ENCODE results near the gene COMMD3. TPM values are rescaled to one million over a fixed set of nuclear protein-coding genes. Genes with fewer than 3 reads are reported as not detected.

The COMMD3 gene
- total and polyA plus RNA-seq, 12 donors = 7.5 to 82.4 (median 45.0) TPM

DNA sequence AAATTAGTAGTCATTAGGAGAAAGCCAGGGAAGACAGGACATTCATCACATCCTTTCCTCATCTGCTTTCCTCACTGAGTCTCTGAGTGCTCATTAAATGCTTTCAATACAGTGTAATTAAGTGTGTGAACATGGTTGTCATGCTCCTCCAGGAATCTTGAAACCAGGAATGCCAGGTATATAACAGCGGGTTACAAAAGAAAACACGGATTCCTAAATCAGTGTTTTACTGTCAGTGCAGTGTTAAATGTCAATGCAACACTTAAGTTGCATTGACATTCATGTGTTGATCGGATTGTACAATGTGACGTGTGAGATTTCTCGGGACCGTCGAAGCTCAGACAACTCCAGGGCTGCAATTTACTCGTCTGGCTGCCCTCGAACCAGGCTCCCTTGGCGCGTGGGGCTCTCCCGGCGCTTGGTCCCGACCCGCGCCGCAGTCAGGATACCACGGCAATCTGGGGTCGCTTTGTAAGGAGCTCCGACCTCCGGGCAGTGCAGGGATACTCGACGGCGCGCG, 28.7 kb downstream of the COMMD3 start:
- no peak for DNase-seq
- intact Hi-C loops (cut with DNase I) = no loop called here
- Histone ChIP-seq H3K9me3 (replicated peaks in 1 of 3) (no peaks in the 10 kb centered on the region), H3K4me1 (replicated peaks in 1 of 2) (peaks cover 2 to 8% of the 10 kb centered on the region in 2 donors), H3K27ac (no peak overlapping the region), H3K36me3 (replicated peaks in 1 of 2) (no peaks in the 10 kb centered on the region), H3K27me3 (peaks cover 77% of the 10 kb centered on the region), H3K4me3 (peak overlapping the region in 1 of 4 donors; percentile 7)
- 10 to 32% (median 18%) methylated on average over 3 to 26 of the region's 26 CpGs for WGBS, 4 donors
- no peak for TF ChIP-seq POLR2A (IDR thresholded peaks at IDR 0.05)
- TF ChIP-seq, protein P1, sequence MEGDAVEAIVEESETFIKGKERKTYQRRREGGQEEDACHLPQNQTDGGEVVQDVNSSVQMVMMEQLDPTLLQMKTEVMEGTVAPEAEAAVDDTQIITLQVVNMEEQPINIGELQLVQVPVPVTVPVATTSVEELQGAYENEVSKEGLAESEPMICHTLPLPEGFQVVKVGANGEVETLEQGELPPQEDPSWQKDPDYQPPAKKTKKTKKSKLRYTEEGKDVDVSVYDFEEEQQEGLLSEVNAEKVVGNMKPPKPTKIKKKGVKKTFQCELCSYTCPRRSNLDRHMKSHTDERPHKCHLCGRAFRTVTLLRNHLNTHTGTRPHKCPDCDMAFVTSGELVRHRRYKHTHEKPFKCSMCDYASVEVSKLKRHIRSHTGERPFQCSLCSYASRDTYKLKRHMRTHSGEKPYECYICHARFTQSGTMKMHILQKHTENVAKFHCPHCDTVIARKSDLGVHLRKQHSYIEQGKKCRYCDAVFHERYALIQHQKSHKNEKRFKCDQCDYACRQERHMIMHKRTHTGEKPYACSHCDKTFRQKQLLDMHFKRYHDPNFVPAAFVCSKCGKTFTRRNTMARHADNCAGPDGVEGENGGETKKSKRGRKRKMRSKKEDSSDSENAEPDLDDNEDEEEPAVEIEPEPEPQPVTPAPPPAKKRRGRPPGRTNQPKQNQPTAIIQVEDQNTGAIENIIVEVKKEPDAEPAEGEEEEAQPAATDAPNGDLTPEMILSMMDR (IDR thresholded peaks at IDR 0.05) = no peak

DNA sequence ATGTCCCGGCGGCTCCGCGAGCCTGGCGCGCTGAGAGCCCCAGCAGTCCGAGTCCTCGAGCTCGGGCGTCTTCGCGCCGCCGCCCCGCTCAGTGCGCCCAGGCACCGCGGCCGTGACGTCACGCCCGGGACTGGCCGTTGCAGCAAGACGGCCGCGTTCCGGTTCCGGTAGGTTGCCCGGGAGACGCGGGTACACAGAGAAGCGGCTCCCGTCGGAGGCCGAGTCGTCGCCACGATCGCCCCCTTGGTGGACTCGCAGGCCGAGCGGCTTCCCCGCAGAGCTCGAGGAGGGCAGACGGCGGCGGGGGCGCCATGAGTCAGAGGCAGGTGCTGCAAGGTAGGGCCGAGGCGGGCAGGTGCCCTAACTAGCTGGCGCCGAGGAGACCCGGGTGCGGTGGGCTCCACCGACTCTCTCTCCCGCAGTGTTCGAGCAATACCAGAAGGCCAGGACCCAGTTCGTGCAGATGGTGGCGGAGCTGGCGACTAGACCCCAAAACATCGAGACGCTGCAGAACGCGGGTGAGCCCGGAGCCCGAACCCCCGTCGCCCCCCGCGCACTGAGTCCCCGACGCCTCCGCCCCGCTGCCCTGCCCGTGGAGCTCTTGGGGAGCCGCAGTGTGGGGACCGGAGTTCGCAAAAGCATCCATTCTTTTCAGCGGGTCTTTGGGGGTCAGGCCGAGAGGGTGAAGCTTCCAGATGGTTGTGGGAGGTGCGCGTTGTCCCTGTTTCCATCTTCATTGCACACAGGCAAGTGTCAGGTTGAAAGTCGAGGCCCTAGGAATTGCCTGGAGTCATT, 29.3 kb downstream of the COMMD3 start, which contains the start of gene SPAG6:
TSS of gene SPAG6 (plus strand) at position 196 of the 795 bp plus-strand sequence. CDS start at position 312, 116 bp downstream.
- peaks cover 77% of the 10 kb centered on the region for H3K27me3 ChIP-seq

DNA sequence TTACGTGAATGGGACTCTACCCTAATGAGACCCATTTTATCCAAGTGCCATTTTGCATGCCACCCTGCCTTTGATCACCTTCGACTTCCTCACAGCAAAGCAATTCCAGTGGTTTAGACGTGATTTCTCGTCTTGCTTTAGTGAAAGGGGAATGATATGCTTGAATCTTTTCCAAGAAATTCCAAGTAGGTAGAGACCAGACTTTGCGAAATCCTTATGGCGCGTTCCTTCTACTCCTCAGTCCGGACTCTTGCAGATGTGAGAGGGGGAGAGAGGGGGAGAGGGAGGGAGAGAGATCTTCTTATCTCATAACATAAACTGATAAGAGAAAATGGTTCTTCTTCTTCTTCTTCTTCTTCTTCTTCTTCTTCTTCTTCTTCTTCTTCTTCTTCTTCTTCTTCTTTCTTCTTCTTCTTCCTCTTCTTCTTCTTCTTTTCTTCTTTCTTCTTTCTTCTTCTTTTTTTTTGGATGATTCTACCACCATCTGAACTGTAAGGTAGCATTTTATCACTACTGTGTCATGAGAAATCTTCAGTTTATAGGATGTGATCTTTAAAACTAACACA, 30.0 kb downstream of the COMMD3 start:
- intact Hi-C loops (cut with DNase I) = no loop called here
- Histone ChIP-seq H3K27me3 (peaks cover 77% of the 10 kb centered on the region), H3K4me3 (no peak overlapping the region), H3K9me3 (replicated peaks in 1 of 3) (no peaks in the 10 kb centered on the region), H3K36me3 (replicated peaks in 1 of 2) (no peaks in the 10 kb centered on the region), H3K4me1 (replicated peaks in 1 of 2) (peaks cover 0 to 3% of the 10 kb centered on the region in 2 donors), H3K27ac (no peak overlapping the region)
- WGBS, 4 donors = 38 to 42% (median 40%) methylated on average over 8 of the region's 8 CpGs
- TF ChIP-seq, protein P1 (IDR thresholded peaks at IDR 0.05) = no peak
- TF ChIP-seq POLR2A (IDR thresholded peaks at IDR 0.05) = no peak
- no peak for DNase-seq

More for the DNA sequence above, 29.3 kb downstream of the COMMD3 start, which contains the start of gene SPAG6:
- Histone ChIP-seq H3K36me3 (replicated peaks in 1 of 2) (no peaks in the 10 kb centered on the region), H3K4me1 (replicated peaks in 1 of 2) (peaks cover 0 to 5% of the 10 kb centered on the region in 2 donors), H3K9me3 (replicated peaks in 1 of 3) (no peaks in the 10 kb centered on the region), H3K4me3 (peak within 1 kb of the TSS in 1 of 4 donors; percentile 7), H3K27ac (no peak within 1 kb of the TSS)
- TF ChIP-seq, protein P1 (IDR thresholded peaks at IDR 0.05) = no peak
- no peak for TF ChIP-seq POLR2A (IDR thresholded peaks at IDR 0.05)
- WGBS, 4 donors = 5 to 10% (median 7%) methylated on average over 13 to 83 of the region's 83 CpGs
- peak in 3 of 7 donors; percentile 15 to 37 (median 32) for DNase-seq
- intact Hi-C loops (cut with DNase I) = no loop called here

DNA sequence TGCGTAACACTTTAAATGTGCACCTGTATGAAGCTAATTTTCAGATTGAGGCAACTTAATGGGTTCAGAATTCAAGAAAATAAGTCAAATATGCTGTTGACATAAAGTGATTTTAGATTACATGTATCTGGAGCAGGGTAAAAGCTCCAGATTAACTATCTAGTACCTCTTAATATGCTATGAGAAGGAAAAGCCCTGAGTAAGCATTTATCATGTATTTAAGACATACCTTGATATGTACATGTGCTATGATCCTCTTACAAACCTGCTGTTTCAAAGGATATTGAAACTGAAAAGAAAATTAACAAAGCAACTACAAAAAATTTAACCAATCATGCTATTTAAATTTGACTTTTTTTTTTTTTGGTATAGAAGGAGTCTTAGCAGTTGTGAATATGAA, 33.6 kb downstream of the COMMD3 start:
- Histone ChIP-seq H3K36me3 (replicated peaks in 1 of 2) (no peaks in the 10 kb centered on the region), H3K9me3 (replicated peaks in 1 of 3) (no peaks in the 10 kb centered on the region), H3K27me3 (peaks cover 58% of the 10 kb centered on the region), H3K27ac (no peak overlapping the region), H3K4me3 (no peak overlapping the region), H3K4me1 (replicated peaks in 1 of 2) (no peaks in the 10 kb centered on the region)
- TF ChIP-seq, protein P1 (IDR thresholded peaks at IDR 0.05) = no peak
- no peak for TF ChIP-seq POLR2A (IDR thresholded peaks at IDR 0.05)
- intact Hi-C loops (cut with DNase I) = no loop called here
- 98 to 100% (median 99%) methylated on average over 1 of the region's 1 CpG for WGBS, 4 donors
- no peak for DNase-seq

Data from adrenal gland (tissue), 12 donors.